HG03066 (cell line): ENCODE results near the gene FBXO44.

Experiments
- ATAC-seq: cut with Tn5 transposase; IDR thresholded peaks from one replicate; pipeline ENCODE4 v1.9.1; 2021; ENCODE audit warnings: low read depth; ENCODE audit not compliant: unreplicated experiment

FBXO44 gene

DNA sequence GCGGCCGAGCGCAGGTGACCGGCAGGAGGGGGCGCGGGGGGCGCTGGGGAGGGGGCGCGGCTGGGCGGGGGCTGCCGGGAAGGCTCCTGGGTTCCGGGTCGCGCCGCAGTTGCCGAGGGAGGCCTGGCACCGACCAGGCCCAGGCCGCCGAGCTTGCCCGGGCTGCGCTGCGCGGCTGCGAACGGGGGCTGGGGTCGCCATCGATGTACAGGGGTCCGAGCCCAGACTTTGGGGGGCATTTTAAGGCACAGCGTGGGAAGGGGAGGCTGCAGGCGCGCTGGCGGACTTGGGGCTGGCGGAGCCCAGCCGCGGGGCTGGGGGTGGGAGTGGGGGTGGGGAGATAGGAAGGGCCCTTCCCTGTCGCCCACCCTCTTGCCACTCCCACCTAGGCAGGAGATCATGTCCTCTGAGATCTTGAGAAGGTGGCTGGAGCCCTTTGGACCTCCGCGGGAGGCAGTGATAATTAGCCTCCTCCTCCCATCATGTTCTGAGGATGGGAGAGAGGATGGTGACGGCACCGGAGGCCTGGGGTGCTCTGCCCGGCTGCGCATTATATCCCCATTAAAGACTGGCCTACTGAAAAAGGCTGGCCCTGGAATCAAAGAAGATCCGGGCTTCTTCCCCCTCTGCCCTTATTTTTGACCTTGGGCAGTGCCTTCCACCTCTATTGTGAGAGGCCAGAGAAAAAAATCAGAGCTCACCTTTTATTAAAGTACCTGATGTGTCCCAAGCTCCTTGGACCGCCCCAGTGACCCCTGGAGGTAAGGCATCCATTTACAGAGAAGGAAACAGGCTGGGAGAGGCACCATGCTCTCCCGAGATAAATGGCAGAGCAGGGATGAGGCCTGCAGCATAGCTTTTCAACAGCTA lies 497 bp downstream of the FBXO44 start:
- ATAC-seq = peak; percentile 33

DNA sequence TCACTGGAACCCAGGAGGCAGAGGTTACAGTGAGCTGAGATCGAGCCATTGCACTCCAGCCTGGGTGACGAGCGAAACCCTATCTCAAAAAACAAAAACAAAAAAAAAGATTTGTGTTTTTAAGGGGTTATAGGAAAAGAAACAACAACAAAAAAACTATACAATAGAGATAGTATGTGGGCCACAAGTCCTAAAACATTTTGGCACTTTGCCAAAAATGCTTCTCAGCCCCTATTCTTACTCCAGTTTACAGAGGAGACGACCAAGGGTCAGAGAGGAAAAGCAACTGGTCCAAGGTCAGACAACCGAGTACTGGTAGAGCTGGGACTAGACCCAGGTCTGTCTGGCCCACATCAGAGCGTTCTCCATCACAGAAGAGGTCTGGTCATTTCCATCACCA lies 3.0 kb downstream of the FBXO44 start:
- no peak for ATAC-seq

DNA sequence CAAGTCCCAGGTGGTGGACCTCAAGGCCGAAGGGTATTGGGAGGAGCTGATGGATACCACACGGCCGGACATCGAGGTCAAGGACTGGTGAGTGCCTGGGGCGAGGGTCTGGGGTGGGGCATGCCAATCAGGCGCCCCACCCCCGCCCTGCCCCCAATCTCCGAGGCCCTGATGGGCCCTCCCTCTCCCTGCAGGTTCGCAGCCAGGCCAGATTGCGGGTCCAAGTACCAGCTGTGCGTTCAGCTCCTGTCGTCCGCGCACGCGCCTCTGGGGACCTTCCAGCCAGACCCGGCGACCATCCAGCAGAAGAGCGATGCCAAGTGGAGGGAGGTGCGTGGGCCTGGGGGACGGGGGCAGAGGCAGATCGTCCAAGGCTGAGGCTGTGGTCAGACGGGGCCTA lies 3.9 kb downstream of the FBXO44 start:
- ATAC-seq = no peak

DNA sequence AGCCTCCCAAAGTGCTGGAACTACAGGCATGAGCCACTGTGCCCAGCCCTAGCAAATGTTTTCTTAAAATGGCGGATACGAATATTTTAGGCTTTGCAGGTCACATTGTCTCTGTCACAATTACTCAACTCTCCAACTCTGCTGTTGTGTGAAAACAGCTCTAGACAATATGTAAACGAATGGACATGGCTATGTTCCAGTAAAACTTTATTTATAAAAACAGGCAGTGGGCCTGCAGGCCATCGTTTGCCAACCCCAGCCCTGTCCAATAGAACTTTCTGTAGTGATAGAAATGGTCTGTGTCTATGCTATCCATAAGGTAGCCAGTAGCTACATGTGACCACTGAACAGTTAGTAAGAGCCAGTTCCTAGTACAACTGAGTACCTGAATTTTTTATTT lies 5.1 kb downstream of the FBXO44 start:
- ATAC-seq = no peak

DNA sequence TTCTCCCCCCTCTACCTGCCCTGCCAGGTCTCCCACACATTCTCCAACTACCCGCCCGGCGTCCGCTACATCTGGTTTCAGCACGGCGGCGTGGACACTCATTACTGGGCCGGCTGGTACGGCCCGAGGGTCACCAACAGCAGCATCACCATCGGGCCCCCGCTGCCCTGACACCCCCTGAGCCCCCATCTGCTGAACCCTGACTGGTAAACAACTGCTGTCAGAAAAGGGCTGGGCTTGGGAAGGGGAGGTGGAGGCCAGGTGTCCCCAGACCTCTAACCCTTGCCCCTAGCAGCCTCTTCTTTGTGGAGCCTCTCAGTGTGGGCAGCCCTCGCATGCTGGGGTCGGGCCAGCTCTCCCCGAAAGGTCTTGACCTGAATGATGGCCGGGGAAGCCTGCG lies 6.4 kb downstream of the FBXO44 start:
- ATAC-seq = no peak

DNA sequence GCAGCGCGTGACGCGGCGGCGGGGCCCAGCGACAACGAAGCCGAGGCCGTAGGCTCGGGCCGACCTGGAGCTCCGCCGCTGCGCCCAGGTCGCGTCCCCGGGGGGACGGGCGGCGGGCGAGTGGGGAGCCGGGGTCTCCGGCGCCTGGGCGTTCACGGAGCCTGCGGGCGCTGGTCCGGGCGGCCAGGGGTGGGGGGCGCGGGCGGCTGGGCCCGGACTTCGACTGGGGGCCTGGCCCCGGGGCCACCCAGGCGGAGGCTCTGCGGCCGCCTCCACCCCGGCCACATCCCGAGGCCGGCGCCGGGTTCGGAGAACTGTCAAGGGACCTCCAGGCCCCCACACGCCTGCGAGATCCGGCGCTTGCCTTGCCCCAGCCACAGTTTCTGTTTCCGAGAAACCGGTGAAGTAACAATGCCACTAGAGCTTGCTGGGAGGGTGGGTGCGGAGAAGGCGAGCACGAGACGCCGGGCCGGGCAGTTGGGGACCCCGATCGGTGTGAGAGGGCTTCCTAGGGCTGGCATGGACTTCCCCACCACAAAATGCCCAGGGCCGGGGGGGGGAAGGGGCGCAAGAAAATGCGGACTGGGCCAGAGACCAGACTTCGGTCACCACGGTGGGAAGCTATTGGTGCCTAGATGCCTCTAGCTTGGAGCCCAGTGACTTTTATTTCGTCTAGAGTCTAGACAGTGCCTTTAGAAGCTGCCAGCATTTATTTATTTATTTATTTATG lies 9.8 kb downstream of the FBXO44 start:
- ATAC-seq = peak; percentile 32

DNA sequence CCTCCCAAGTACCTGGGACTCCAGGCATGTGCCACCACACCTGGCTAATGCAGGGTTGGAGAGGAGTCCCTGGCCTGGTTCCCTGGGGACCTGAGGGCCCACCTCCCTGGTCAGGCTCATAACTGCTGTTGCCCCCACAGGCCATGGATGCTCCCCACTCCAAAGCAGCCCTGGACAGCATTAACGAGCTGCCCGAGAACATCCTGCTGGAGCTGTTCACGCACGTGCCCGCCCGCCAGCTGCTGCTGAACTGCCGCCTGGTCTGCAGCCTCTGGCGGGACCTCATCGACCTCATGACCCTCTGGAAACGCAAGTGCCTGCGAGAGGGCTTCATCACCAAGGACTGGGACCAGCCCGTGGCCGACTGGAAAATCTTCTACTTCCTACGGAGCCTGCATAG lies 13.8 kb downstream of the FBXO44 start:
- ATAC-seq = no peak

DNA sequence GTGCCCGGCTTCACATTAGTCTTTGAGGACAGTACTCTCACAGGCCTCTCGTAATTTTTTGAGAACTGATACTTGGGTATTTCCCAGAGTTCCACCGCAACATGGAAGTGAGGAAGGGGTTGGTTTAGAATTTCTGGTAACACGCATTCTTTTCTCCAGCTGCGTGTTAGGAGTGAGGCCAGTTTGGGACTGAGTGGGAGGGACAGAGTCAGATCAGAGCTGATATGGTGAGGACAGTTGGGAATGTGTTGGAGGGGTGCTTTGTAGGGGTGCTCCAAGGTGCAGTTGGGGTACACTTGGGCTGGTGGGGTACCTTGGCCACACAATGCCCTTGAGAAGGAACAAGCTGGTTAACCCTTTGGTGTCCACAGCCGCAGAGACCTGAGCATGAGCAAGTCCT lies 16.1 kb downstream of the FBXO44 start:
- no peak for ATAC-seq

DNA sequence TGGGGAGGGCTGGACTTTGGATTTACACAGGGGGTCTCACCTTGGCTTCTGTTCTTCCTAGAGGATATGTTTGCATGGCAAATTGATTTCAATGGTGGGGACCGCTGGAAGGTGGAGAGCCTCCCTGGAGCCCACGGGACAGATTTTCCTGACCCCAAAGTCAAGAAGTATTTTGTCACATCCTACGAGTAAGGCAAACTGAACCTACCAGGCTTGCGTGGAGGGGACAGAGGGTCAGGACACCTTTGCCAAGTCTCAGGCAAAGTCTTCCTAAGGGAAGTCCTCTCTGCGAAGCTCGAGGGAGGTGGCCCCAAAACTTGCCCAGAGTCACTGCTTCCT lies 16.5 kb downstream of the FBXO44 start:
- ATAC-seq = no peak

DNA sequence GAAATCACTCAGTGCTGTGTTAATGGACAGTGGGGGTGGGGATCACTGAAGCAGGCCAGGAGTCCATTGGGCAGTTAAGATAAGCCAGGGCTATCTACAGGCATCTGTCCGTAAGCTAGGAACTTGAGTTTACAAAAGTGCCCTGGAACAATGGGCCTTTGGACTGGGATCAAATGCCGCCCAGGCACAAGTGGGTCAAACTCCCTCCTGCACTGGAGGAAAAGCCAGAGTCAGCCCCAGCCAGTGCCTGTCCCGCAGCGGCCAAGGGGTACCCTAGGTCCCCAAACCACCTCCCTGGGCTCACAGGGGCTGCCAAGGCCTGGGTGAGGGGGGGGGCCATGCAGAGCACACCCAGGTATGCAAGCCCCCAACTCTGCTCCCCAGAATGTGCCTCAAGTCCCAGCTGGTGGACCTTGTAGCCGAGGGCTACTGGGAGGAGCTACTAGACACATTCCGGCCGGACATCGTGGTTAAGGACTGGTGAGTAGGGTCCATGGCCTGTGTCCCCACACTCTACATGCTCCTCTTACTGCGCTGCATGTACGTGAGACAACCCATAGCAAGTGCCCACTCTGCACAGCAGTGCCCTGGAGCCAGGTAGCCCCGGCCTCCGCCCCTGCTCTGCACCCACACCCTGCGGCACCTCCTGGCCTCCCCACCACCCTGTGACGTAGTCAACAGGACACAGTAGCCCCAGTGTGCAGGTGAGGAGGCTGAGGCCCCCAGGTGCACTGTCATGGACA lies 17.0 kb downstream of the FBXO44 start:
- no peak for ATAC-seq

DNA sequence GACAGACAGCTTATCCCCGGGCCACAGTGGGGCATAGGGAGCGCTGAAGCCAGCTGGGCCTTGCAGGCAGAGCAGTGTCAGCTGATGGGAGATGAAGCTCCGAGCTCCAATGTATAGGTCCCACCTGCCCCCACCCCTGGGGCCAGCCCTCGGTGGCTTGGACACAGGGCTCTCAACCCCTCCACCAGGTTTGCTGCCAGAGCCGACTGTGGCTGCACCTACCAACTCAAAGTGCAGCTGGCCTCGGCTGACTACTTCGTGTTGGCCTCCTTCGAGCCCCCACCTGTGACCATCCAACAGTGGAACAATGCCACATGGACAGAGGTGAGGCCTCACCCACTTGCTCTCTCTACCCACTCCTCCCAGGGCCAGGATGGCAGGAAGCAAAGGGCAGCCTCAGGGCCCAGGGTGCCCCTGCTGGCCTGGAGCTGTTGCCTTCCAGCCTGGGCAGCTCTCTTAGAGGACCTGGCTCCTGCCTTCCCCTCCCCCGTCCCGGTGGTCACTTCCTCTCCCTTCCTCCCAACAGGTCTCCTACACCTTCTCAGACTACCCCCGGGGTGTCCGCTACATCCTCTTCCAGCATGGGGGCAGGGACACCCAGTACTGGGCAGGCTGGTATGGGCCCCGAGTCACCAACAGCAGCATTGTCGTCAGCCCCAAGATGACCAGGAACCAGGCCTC lies 18.6 kb downstream of the FBXO44 start:
- no peak for ATAC-seq

DNA sequence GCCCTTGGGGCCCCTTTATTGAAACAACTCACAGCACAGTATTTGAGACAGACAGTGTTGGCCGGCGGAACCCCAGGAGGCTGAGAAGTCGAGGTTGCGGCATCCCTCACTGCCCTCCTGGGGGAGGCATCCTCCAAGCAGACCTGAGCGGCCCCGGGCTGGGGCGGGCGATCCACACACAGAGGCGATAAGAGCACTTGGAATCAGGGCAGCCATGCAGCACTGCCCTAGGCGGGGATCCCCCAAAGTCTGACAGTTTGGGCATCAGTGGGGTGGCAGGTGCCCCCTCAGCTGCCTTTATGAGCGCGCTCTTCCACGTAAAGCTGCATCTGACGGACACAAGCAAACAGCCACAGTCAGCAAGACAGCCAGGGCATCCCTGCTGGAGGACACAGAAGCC lies 19.8 kb downstream of the FBXO44 start:
- ATAC-seq = no peak

DNA sequence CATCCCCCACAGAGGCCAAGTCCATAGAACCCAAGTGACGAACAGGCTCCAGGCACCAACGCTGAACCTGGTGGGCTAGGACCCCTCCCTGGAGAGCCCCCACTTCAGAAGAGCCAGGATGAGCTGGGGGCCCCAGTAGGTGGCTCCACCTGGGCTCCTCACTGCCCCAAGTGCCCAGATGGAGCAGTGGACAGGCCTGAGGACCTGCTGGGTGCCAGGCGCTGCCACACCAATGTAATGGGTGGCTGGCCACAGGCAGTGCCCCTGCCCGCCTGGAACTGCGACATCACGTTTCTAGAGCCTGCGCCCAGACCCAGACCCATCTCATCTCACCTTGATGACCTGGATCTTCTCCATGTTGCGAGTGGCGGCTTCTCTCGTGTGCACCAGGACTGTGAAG lies 20.6 kb downstream of the FBXO44 start:
- ATAC-seq = no peak

DNA sequence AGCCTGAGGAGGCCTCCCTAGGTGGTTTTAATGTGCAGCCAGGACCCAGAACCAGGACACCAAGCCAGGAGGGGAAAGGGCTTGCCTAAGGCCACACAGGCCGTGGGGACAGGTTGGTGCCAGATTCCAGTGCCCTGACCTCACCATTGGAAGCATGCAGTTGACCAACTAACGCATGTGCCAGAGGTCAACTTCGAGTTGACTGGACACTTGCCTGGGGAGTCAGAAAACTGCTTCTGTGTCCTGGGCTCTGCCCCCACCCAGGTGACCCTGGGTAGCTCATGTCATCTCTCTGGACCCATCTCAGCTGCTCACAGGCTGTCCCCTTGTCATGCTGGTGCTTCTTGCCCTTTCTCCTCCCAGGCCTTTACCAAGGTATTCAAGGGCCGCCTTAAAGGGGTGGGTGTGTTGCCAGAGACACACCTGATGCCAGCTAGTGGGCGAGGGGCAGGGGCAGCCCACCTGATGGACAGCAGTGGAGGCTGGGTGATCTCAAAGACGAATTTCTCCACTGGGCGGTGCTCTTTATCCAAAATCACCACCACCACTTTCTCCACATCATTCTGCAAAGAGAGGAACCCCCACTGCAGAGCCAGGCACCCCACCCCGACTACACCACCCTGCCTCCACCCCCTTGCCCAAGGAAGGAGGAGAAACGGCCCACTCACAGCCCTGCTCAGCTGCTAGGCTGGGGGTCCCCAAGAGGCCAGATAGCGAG lies 21.9 kb downstream of the FBXO44 start:
- no peak for ATAC-seq

DNA sequence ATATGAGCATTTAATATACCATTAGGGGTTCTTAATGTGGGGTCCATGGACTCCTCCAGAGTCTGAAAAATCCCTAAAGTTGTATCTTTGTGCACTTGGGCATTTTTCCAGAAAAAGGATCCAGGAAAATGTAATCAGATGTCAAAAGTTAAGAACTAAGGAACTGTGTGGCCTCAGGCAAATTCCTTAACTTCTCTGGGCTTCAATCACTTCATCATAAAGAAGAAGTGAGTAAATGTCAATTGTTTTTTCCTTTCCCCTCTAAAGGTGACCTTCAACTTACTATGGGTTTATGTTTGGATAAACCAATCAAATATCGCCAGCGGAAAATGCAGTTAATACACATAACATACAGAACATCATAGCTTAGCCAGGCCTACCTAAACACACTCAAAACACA lies 23.8 kb downstream of the FBXO44 start:
- ATAC-seq = no peak

DNA sequence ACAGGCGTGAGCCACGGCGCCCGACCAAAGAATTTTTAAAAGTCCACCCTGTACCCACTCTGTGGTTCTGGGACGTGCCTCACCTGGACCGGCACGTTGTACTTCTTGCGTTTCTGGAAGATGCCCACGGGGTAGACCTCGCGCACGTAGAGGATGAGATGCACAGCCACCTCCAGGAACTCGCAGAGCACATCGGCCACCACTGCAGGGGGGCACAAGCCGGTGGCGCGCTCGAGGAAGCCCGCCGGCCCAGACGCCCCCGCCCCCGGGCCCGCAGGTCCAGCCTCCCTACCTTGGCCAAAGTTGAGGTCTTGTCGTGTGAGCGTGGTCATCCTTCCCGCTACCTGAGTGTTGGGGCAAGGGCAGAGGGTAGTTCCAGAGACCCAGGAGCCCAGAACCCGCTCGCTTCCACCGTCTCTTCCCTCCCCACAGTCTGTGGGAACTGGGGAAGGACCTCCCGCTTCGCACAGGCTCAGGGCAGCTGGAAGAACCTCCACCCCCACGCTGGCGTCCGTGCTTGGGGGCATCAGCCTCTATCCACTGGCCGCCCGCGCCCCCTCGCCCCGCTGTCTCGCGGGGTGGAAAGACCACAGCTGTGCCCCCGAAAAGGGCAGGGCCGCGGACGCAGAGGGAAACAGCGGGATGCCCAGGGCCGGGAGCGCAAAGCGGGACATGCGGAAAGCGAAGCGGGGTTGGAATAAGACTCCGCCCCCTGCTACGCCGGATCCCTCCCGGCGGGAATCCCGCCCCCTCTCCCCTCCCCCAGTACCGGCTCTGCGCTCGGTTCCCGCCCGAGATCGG lies 25.8 kb downstream of the FBXO44 start:
- ATAC-seq = peak; percentile 22

DNA sequence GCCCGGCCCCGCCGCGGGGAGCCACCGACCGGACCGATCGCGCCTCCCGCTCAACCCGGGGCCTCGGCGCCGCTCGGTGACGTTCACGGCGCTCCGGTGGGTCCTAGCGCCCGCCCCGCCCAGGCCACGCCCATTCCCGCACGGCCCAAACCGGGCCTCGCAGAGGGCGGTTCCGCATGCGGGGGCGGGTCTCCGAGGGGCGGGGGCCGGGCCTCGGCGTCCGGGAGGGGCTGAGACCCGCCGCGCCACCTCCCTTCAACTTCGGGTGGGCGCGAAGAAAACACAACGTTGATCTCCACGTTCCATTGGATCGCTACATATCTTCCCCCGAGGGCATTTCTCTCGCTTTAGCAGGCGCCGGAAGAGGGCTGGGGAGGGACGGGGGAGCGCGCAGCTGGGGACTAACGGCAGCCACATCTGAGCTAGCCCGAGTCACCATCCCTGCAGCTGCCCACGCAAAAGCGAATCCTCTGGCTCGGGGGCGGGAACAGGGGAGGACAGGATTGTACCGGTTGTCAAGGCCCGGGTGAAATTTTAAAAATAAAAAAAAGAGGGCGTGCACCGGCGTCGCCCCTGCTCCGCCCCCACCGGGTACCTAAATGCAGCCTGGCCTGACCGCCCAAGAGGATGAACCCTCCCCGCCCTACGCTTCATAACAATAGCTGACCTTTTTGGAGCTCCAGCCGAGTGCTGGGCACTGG lies 26.5 kb downstream of the FBXO44 start, which contains the start of gene MAD2L2:
Gene MAD2L2, minus strand, starts transcription at position 78 of the 701 bp plus-strand sequence. CDS start 547 bp downstream, outside the sequence.
- ATAC-seq = peak; percentile 85

DNA sequence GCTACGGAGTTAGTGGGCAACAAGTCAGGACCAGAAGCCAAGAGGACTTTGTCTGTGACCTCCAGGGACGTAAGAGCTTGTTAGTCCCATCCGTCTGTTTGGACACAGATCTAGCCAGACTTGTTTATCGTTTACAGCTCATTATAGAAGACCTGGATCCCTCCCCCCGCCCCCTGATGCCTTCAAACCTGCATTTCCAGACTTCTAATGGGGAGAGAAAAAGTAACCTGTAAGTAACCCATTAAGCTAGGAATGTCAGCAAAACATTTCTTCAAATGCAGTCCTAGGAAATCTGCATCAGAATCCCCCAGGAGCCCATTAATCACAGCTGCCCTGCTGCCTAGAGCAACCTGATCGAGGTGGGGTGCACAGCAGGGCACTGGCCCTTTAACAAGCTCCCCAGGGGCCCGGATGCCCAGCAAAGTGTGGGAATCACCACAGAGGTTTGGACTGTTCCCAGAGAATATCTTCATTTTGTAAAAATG lies 27.7 kb downstream of the FBXO44 start:
- no peak for ATAC-seq

DNA sequence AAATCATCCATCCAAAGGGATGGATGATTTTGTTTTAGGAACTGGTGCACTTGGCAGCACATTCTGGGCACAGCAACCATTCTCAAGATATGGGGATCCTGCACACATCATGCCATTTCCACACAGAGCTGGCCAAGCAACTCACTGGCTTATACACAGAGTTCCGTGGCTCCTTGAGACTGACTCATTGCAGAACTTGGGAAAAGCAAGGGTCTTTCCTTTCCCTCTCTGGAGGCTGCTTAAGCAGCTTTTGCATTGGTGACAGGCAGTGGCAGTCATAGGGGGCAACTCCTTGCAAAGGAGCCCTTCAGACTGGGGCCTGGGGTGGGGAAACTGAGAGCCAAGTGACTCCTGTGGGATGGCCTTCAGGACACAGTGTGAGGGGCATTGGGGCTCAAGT lies 28.1 kb downstream of the FBXO44 start:
- ATAC-seq = no peak
